GM06990 (cell line): ENCODE measurements around the gene MGAT1.

Source experiments
- DNase-seq: peaks from one replicate; pipeline ENCODE4 v3.0.0-alpha.2; 2011; ENCODE audit not compliant: insufficient read length; ENCODE audit errors: extremely low read depth
- H3K27me3 ChIP-seq: replicated peaks from 2 replicates; pipeline ENCODE4 v1.6.0; 2011; ENCODE audit warnings: low read length; ENCODE audit not compliant: control insufficient read depth, insufficient read depth
- H3K36me3 ChIP-seq: 2 replicates; pipeline ENCODE4 v1.5.1; 2011; ENCODE audit warnings: low read length; ENCODE audit not compliant: control insufficient read depth, insufficient read depth
- H3K4me3 ChIP-seq: replicated peaks from 2 replicates; pipeline ENCODE4 v1.5.1; 2011; ENCODE audit warnings: low read depth, mild to moderate bottlenecking, control low read depth, low read length
- TF ChIP-seq, protein P1 (sequence below): IDR thresholded peaks from 2 replicates; pipeline ENCODE4 v1.5.1; 2011; ENCODE audit warnings: low read length, control low read depth, mild to moderate bottlenecking, inconsistent platforms; ENCODE audit not compliant: insufficient read depth, poor library complexity, severe bottlenecking

The MGAT1 gene

DNA sequence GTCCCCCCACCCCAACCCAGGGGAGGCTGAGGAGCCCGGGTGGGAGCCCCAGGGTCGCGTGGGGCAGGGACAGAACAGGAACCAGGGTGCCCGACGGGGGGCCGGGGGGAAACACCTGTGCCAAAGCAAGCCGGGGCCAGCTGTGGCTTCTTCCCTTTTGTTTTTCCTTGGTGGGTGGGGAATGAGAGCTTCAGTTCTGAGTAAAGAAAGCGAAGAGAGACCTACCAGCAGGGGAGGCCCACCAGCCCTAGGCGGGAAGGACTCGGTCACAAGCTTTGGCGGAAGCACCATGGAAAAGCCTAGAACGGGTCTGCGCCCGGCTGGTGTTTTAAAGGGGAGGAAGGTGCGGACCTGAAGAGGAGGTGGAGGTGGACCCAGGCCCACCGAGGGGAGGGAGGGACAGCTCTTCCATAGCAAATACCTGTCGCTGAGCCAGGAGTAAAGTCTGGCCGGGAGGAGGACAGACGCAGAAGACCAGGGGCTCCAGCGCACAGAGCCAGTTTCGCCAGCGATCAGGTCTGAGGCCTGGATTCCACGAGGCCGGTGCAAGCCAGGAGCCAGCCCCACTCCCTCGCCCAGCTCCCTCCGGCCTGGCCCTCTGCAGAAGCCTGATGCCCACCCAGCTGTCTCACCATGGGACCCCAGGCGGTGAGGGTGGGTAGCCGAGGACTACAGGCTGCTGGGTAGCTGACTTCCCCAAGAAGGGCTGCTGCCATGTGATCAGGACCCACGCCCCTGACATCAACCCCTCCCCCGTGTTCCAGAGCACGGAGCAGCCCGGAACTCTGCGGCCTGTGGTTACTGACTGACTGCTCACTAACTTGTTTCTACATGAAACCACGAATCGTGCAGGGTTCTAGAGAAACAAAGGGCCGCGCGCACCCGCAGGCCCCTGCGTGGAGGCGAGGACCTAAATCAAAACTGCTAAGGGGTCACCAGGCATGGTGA, 849 bp upstream of the MGAT1 start:
- TF ChIP-seq, protein P1, sequence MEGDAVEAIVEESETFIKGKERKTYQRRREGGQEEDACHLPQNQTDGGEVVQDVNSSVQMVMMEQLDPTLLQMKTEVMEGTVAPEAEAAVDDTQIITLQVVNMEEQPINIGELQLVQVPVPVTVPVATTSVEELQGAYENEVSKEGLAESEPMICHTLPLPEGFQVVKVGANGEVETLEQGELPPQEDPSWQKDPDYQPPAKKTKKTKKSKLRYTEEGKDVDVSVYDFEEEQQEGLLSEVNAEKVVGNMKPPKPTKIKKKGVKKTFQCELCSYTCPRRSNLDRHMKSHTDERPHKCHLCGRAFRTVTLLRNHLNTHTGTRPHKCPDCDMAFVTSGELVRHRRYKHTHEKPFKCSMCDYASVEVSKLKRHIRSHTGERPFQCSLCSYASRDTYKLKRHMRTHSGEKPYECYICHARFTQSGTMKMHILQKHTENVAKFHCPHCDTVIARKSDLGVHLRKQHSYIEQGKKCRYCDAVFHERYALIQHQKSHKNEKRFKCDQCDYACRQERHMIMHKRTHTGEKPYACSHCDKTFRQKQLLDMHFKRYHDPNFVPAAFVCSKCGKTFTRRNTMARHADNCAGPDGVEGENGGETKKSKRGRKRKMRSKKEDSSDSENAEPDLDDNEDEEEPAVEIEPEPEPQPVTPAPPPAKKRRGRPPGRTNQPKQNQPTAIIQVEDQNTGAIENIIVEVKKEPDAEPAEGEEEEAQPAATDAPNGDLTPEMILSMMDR: peak; percentile 33
- DNase-seq: peak; percentile 91
- H3K4me3 ChIP-seq: peak overlapping the region; percentile 74

DNA sequence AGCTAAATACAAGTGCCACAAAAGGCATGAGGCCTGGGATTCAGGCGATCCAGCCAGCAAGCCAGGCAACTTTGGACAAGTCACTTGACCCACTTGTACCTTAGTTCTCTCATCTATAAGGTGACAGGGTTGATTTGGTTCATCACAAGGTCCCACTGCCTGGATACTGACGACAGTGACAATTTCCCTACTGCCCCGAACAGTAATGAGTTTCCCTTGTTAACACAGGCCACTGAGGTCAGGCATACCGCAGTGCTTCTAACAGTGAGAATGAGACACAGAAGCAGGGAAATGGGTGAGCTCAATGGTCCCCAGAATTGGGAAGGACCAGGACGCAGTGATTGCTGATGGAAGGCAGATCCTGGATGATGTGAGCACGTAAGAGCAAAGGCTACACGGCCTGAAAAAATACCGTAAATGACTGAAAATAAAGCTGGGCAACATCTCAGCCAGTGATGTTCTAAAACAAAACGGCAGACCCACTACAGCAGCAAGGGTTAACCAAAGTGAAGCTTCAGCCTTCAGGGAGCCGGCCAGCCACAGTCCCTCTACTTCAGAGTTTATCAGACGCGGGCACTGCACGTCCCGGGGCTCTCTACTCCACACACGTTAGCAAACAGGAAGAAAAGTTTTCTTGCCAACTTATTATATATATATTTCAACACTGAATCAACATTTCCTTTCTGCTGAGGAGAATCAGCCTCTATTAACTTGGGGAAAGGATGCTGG, 846 bp downstream of the MGAT1 start:
- peaks cover 10% of the 10 kb centered on the region for H3K36me3 ChIP-seq
- no peaks in the 10 kb centered on the region for H3K27me3 ChIP-seq
- DNase-seq: no peak
- H3K4me3 ChIP-seq: peak overlapping the region; percentile 88
- TF ChIP-seq, protein P1: no peak

More for the DNA sequence above, 849 bp upstream of the MGAT1 start:
- no peaks in the 10 kb centered on the region for H3K27me3 ChIP-seq
- H3K36me3 ChIP-seq: peaks cover 5% of the 10 kb centered on the region

GRCh38 chr5:180799902-180800801, 2.5 kb downstream of the MGAT1 start:
- no peaks in the 10 kb centered on the region for H3K27me3 ChIP-seq
- H3K4me3 ChIP-seq: 0 out of 2 replicates have a peak overlapping the region, but pooled peaks have one; percentile 5
- H3K36me3 ChIP-seq: peaks cover 10% of the 10 kb centered on the region
- DNase-seq: no peak
- TF ChIP-seq, protein P1: no peak

GRCh38 chr5:180799194-180799593, 3.4 kb downstream of the MGAT1 start:
- Histone ChIP-seq H3K4me3 (no peak overlapping the region), H3K36me3 (peaks cover 10% of the 10 kb centered on the region), H3K27me3 (no peaks in the 10 kb centered on the region)
- no peak for DNase-seq
- TF ChIP-seq, protein P1: peak; percentile 38

- no peaks in the 10 kb centered on the region for H3K27me3 ChIP-seq
- H3K4me3 ChIP-seq: no peak overlapping the region
- peaks cover 10% of the 10 kb centered on the region for H3K36me3 ChIP-seq
- no peak for DNase-seq
- TF ChIP-seq, protein P1: no peak
These were observed 4.4 kb downstream of the MGAT1 start for GRCh38 chr5:180798193-180798592.
